Neural progenitor cell (in vitro differentiated cells): ENCODE measurements around the gene ZNF286A. TPM values are rescaled to one million over a fixed set of nuclear protein-coding genes. Genes with fewer than 3 reads are reported as not detected.
"Not testable (repeated sequence)": the region's sequence is repeated elsewhere in the genome, so short reads cannot be mapped to it uniquely, and the experiment has no call there.

Source experiments
- DNase-seq: peaks from one replicate; pipeline ENCODE4 v3.0.0-alpha.2; 2016; ENCODE audit warnings: low spot score
- H2AFZ ChIP-seq: fragments of 200-600 bp; sonication (generic); replicated peaks from 2 replicates; pipeline ENCODE4 v1.6.1; 2016; ENCODE audit warnings: antibody characterized with exemption
- H3F3A ChIP-seq: fragments of 200-600 bp; sonication (generic); 2 replicates; pipeline ENCODE4 v1.6.1; 2016; ENCODE audit warnings: antibody characterized with exemption, low read depth
- H3K27ac ChIP-seq: fragments of 200-600 bp; sonication (generic); 2 replicates; pipeline ENCODE4 v1.5.1; 2016; ENCODE audit warnings: mild to moderate bottlenecking
- H3K27me3 ChIP-seq: fragments of 200-600 bp; sonication (generic); 2 replicates; pipeline ENCODE4 v1.6.1; 2016; ENCODE audit warnings: mild to moderate bottlenecking, moderate library complexity
- H3K36me3 ChIP-seq: fragments of 200-600 bp; sonication (generic); 2 replicates; pipeline ENCODE4 v1.5.1; 2016
- H3K4me1 ChIP-seq: fragments of 200-600 bp; sonication (generic); 2 replicates; pipeline ENCODE4 v1.6.1; 2016; ENCODE audit warnings: mixed run types
- H3K4me2 ChIP-seq: fragments of 200-600 bp; sonication (generic); 2 replicates; pipeline ENCODE4 v1.6.1; 2016
- H3K4me3 ChIP-seq: fragments of 200-600 bp; sonication (generic); 2 replicates; pipeline ENCODE4 v1.5.1; 2016
- H3K79me2 ChIP-seq: fragments of 200-600 bp; sonication (generic); 2 replicates; pipeline ENCODE4 v1.6.1; 2016; ENCODE audit warnings: low read depth
- H3K9ac ChIP-seq: fragments of 200-600 bp; sonication (generic); 2 replicates; pipeline ENCODE4 v1.6.1; 2016
- H3K9me3 ChIP-seq: fragments of 200-600 bp; sonication (generic); 2 replicates; pipeline ENCODE4 v1.5.1; 2016; ENCODE audit warnings: low read depth
- H4K20me1 ChIP-seq: fragments of 200-600 bp; sonication (generic); 2 replicates; pipeline ENCODE4 v1.6.1; 2016; ENCODE audit warnings: low read depth
- H3K27ac Mint-ChIP-seq: 3 replicates; pipeline ENCODE4 v1.8.0; 2021; ENCODE audit warnings: mixed read lengths
- H3K27me3 Mint-ChIP-seq: 2 replicates; pipeline ENCODE4 v1.8.0; 2022; ENCODE audit warnings: low read depth, mild to moderate bottlenecking, inconsistent platforms, moderate library complexity, mixed read lengths; ENCODE audit not compliant: insufficient read depth
- H3K36me3 Mint-ChIP-seq: 3 replicates; pipeline ENCODE4 v1.8.0; 2021; ENCODE audit warnings: mixed read lengths
- H3K4me1 Mint-ChIP-seq: 3 replicates; pipeline ENCODE4 v1.8.0; 2021; ENCODE audit warnings: mixed read lengths
- H3K4me3 Mint-ChIP-seq: 3 replicates; pipeline ENCODE4 v1.8.0; 2021; ENCODE audit warnings: mild to moderate bottlenecking, moderate library complexity, mixed read lengths
- H3K9me3 Mint-ChIP-seq: 3 replicates; pipeline ENCODE4 v1.8.0; 2020; ENCODE audit warnings: mixed read lengths
- EZH2 ChIP-seq: fragments of 200-600 bp; sonication (generic); IDR thresholded peaks from 2 replicates; pipeline ENCODE4 v1.6.1; 2017; ENCODE audit warnings: antibody characterized with exemption, mild to moderate bottlenecking, moderate library complexity
- EZH2phosphoT487 ChIP-seq: fragments of 200-600 bp; sonication (generic); IDR thresholded peaks from 2 replicates; pipeline ENCODE4 v1.6.1; 2017; ENCODE audit warnings: antibody characterized with exemption
- total RNA-seq: library from RNA; depleted of rRNA; stranded (reverse); fragments of >200 nt; gene quantifications from 2 replicates; pipeline ENCODE4 v1.2.3, GENCODE V29; 2015; ENCODE audit warnings: low replicate concordance
- TF ChIP-seq, protein P1 (sequence below): fragments of 200-600 bp; sonication (generic); IDR thresholded peaks from 2 replicates; pipeline ENCODE4 v1.5.1; 2017; ENCODE audit warnings: antibody characterized with exemption, mild to moderate bottlenecking

Gene ZNF286A
- total RNA-seq, 1 donor from 2014 or later = 216 TPM

DNA sequence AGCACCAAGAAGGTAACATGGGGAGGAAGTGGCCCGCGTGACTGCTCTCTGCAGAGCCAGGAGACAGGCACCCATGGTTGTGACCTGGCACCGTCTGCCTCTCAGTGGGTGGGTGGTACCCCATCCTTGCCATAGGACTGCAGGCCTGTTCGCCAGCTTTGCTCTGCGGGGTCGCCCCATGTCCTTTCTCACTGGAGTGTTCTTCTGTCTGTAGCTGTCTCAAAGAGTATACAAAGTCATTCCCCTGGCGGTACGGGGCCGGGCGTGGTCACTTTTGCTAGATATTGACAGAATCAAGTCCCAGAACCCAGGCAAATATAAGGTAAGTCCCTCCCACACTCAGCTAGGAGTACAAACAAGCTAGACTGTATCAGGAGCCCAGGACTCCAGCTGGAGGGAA, 38.5 kb downstream of the ZNF286A start:
- Histone ChIP-seq H3K4me2 (no peak overlapping the region), H4K20me1 (no peaks in the 10 kb centered on the region), H3K79me2 (no peaks in the 10 kb centered on the region), H3F3A (no peaks in the 10 kb centered on the region), H3K36me3 (no peaks in the 10 kb centered on the region), H3K4me1 (no peaks in the 10 kb centered on the region), H3K9ac (no peak overlapping the region), H3K27me3 (no peaks in the 10 kb centered on the region), H3K9me3 (no peaks in the 10 kb centered on the region), H3K4me3 (no peak overlapping the region), H3K27ac (no peak overlapping the region), H2AFZ (no peak overlapping the region)
- Mint-ChIP-seq H3K4me3 (no peak overlapping the region), H3K4me1 (no peaks in the 10 kb centered on the region), H3K9me3 (no peaks in the 10 kb centered on the region), H3K27me3 (peaks cover 2% of the 10 kb centered on the region), H3K36me3 (no peaks in the 10 kb centered on the region), H3K27ac (no peak overlapping the region)
- DNase-seq = no peak
- TF ChIP-seq EZH2phosphoT487 (no peak), EZH2 (no peak)
- TF ChIP-seq, protein P1, sequence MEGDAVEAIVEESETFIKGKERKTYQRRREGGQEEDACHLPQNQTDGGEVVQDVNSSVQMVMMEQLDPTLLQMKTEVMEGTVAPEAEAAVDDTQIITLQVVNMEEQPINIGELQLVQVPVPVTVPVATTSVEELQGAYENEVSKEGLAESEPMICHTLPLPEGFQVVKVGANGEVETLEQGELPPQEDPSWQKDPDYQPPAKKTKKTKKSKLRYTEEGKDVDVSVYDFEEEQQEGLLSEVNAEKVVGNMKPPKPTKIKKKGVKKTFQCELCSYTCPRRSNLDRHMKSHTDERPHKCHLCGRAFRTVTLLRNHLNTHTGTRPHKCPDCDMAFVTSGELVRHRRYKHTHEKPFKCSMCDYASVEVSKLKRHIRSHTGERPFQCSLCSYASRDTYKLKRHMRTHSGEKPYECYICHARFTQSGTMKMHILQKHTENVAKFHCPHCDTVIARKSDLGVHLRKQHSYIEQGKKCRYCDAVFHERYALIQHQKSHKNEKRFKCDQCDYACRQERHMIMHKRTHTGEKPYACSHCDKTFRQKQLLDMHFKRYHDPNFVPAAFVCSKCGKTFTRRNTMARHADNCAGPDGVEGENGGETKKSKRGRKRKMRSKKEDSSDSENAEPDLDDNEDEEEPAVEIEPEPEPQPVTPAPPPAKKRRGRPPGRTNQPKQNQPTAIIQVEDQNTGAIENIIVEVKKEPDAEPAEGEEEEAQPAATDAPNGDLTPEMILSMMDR = no peak

DNA sequence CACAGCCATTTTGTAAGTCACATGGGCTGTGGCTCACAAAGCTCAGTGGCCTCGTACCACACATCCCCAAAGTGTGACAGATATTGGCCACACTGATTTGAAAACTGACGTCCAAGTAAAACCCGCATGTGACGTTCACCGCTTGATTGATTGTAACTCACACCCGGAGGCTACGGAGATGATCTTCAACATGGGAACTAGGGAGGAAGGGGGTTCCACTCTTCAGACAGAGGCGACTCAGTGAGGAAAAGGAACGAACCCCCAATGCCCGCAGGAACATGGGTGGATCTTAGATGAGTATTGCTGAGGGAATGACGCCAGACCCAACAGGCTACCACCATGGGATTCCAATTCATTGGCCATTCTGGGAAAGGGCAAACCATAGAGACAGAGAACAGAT, 39.7 kb downstream of the ZNF286A start:
- H3K9me3 Mint-ChIP-seq, H3K36me3 ChIP-seq, H3K79me2 ChIP-seq, H3K4me2 ChIP-seq, H3K9ac ChIP-seq, H3K27ac ChIP-seq, H4K20me1 ChIP-seq, H3K27me3 ChIP-seq, H3K4me1 Mint-ChIP-seq, H3K36me3 Mint-ChIP-seq, H3K4me1 ChIP-seq, H2AFZ ChIP-seq, H3F3A ChIP-seq, H3K27ac Mint-ChIP-seq, DNase-seq, H3K27me3 Mint-ChIP-seq, H3K4me3 Mint-ChIP-seq, H3K9me3 ChIP-seq, H3K4me3 ChIP-seq: not testable (repeated sequence)

DNA sequence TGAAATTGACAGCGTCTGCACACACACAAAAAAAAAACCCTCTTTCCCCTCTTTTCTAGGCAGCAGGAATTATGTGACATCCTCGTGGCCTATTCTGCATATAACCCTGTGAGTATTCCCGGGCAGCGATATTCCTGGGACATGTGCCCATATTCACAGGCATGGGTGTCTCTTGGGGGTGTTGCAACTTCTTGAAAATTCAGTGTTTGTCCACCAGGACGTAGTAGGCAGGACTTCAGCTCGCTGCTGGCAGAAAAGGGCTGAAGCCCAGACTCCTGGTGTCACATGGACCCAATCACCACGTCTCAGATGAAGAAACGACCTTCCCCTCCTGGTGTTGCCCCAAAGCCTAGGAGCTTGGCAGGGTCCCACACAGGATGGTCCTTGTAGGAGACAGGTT, 40.5 kb downstream of the ZNF286A start:
- not testable (repeated sequence) for H3K9me3 ChIP-seq, H3K36me3 ChIP-seq, H3K9me3 Mint-ChIP-seq, H3K36me3 Mint-ChIP-seq, H3K79me2 ChIP-seq, H3K27ac Mint-ChIP-seq, H3K4me2 ChIP-seq, H3K27me3 ChIP-seq, H4K20me1 ChIP-seq, H3K27ac ChIP-seq, H2AFZ ChIP-seq, H3F3A ChIP-seq, H3K9ac ChIP-seq, DNase-seq, H3K4me3 ChIP-seq, H3K27me3 Mint-ChIP-seq, H3K4me1 ChIP-seq, H3K4me3 Mint-ChIP-seq
- H3K4me1 Mint-ChIP-seq = peaks cover 12% of the 10 kb centered on the region

DNA sequence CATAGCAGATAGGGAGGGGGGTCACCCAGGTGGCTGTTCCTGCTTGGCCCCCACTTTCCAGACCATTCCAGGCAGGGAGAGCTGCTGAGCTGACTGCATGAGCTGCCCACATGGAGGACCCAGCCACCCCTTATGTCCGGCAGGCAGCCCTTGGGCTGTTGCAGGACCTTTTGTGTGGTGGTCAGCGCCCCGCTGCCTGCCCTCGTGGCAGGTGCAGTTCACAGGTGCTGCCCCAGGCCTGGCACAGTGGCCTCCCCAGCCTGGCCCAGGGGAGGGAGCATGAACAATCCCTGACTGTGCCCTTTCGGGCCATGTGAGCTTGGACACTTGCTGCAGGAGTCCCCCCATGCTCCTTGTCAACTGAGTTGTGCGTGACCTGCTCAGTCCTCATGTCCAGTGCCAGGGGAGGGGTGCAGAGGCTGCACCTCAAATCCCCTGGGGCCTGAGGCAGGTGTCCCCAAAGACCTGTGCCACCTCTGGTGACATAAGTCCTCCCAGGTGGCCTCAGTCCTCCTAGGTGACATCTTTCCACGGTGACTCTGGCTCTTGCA, 41.1 kb downstream of the ZNF286A start:
- Histone ChIP-seq H3F3A (no peaks in the 10 kb centered on the region), H3K36me3 (no peaks in the 10 kb centered on the region), H3K4me2 (no peak overlapping the region), H3K79me2 (no peaks in the 10 kb centered on the region), H3K27me3 (no peaks in the 10 kb centered on the region), H3K9me3 (no peaks in the 10 kb centered on the region), H4K20me1 (no peaks in the 10 kb centered on the region), H3K4me3 (no peak overlapping the region), H3K4me1 (peaks cover 3% of the 10 kb centered on the region), H3K9ac (no peak overlapping the region), H3K27ac (no peak overlapping the region), H2AFZ (no peak overlapping the region)
- TF ChIP-seq EZH2phosphoT487 = no peak
- TF ChIP-seq, protein P1 = no peak
- TF ChIP-seq EZH2 = no peak
- H3K27ac Mint-ChIP-seq = no peak overlapping the region
- no peaks in the 10 kb centered on the region for H3K36me3 Mint-ChIP-seq
- H3K9me3 Mint-ChIP-seq = no peaks in the 10 kb centered on the region
- H3K4me3 Mint-ChIP-seq = no peak overlapping the region
- DNase-seq = no peak
- peaks cover 16% of the 10 kb centered on the region for H3K4me1 Mint-ChIP-seq
- peaks cover 4% of the 10 kb centered on the region for H3K27me3 Mint-ChIP-seq
